DMS153 treated with DMSO at 0.1 percent for 48 hours (cell line): ENCODE data around the gene GLIS1.

Experiments used
- DNase-seq: peaks from one replicate; lab custom pipeline; 2025; ENCODE audit not compliant: unreplicated experiment; lab: John Stamatoyannopoulos, UW

Gene GLIS1

GRCh38 chr1:53500204-53501064, 238.5 kb downstream of the GLIS1 start:
- DNase-seq = no peak

- DNase-seq = no peak
Observed at GRCh38 chr1:53499257-53500203, 239.4 kb downstream of the GLIS1 start.

- no peak for DNase-seq
Observed at GRCh38 chr1:53498555-53499131, 240.3 kb downstream of the GLIS1 start.

GRCh38 chr1:53495633-53496345, 243.2 kb downstream of the GLIS1 start:
- no peak for DNase-seq

GRCh38 chr1:53490351-53490750, 248.6 kb downstream of the GLIS1 start:
- no peak for DNase-seq

GRCh38 chr1:53486395-53487026, 252.5 kb downstream of the GLIS1 start:
- no peak for DNase-seq

- peak; percentile 61 for DNase-seq
Observed at GRCh38 chr1:53485478-53486394, 253.2 kb downstream of the GLIS1 start.

GRCh38 chr1:53484705-53485477, 254.1 kb downstream of the GLIS1 start:
- DNase-seq = no peak

- DNase-seq = no peak
Observed at GRCh38 chr1:53483656-53484055, 255.3 kb downstream of the GLIS1 start.

GRCh38 chr1:53483170-53483569, 255.8 kb downstream of the GLIS1 start:
- no peak for DNase-seq

GRCh38 chr1:53482441-53483153, 256.4 kb downstream of the GLIS1 start:
- no peak for DNase-seq

- no peak for DNase-seq
Observed at GRCh38 chr1:53481456-53481855, 257.5 kb downstream of the GLIS1 start.

- DNase-seq = no peak
Observed at GRCh38 chr1:53480678-53481077, 258.3 kb downstream of the GLIS1 start.

GRCh38 chr1:53478502-53478818, 260.5 kb downstream of the GLIS1 start:
- DNase-seq = no peak

- no peak for DNase-seq
Observed at GRCh38 chr1:53477651-53478501, 261.1 kb downstream of the GLIS1 start.

- no peak for DNase-seq
Observed at GRCh38 chr1:53476579-53476978, 262.4 kb downstream of the GLIS1 start.

- no peak for DNase-seq
Observed at GRCh38 chr1:53475664-53476063, 263.3 kb downstream of the GLIS1 start.
